Myometrial cell (primary cell): ENCODE measurements around the gene CRACR2A. TPM values are rescaled to one million over a fixed set of nuclear protein-coding genes. Genes with fewer than 3 reads are reported as not detected.

Experiments used
- total RNA-seq: library from RNA; depleted of rRNA; stranded (reverse); fragments of >200 nt; gene quantifications from 2 replicates; pipeline ENCODE4 v1.2.3, GENCODE V29; 2015

The CRACR2A gene
- total RNA-seq: 13.3 and 13.6 TPM in 2 replicates

DNA sequence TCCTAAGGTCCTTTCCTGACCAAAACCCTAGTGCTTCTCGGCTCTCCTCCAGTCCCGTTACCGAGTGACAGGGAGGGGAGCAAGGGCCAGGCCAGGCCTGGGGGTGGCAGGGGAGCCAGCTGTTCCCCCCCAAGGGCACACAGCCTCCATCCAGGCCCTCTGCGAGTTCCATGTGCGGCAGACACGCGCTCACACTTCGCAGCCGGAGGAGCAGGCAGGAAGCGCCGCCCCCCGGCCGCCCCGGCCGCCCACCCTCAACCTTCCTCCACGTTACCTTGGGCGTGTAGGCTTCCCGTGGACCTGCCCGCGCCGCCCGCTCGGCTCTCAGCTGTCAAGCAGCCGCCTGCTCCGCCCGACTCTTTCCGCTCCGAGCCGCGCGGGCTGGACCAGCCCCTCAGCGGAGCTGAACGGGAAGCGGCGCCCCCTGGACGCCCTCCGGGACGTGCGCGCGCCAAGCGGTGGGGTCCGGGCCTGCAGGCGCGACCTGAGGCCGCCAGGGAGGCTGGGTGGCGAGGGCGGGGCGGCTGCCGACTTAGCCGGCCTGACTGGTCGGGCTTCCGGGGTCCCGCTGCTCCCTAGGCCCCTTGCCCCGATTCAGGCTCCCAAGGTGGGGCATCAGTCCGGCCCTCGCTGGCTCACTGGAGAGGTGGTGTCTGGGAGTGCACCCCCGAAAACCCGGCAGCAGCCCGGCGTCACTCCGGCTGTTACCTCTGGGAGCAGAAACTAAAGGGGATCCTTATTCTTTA is at the start of gene CRACR2A:
TSS of gene CRACR2A (minus strand) at position 369 of the 746 bp plus-strand sequence. CDS start 56,110 bp downstream, outside the sequence.

Other genes starting within 250 kb of the CRACR2A start
- 3.2 and 10.4 TPM in 2 replicates for gene PARP11, start 120.3 kb upstream of the CRACR2A start, total RNA-seq